SK-N-SH (cell line): ENCODE results near the gene CNOT1. TPM values are rescaled to one million over a fixed set of nuclear protein-coding genes. Genes with fewer than 3 reads are reported as not detected.

ENCODE experiments used
- CTCF ChIA-PET: fragments of 300-600, 350-600 bp; formaldehyde crosslinking; extraction: SDS; loops from one replicate; lab custom pipeline; 2021; lab: Yijun Ruan, JAX
- POLR2A ChIA-PET: fragments of 350-600 bp; sonication (Branson Sonifier 250); formaldehyde crosslinking; extraction: SDS; loops from one replicate; lab custom pipeline; 2020; ENCODE audit warnings: antibody characterized with exemption, inconsistent platforms; lab: Yijun Ruan, JAX
- DNase-seq: peaks from one replicate; pipeline ENCODE4 v3.0.0; 2012
- H2AFZ ChIP-seq: fragments of 200-600 bp; sonication (generic); 2 replicates; pipeline ENCODE4 v1.8.1; 2016; ENCODE audit warnings: antibody characterized with exemption, mild to moderate bottlenecking, low read depth
- H3F3A ChIP-seq: fragments of 200-600 bp; sonication (generic); replicated peaks from 2 replicates; pipeline ENCODE3; 2016; ENCODE audit warnings: antibody characterized with exemption, mild to moderate bottlenecking; ENCODE audit not compliant: insufficient read depth
- H3K27ac ChIP-seq, 2 experiments: fragments of 200-500 bp in 1 of 2; fragments of 200-600 bp in 1 of 2; sonication (Bioruptor generic) in 1 of 2; sonication (generic), shearing (Covaris generic) in 1 of 2; 2 replicates each; pipeline versions ENCODE4 v1.5.1 to v1.6.1; 2014 to 2016; ENCODE audit warnings: low read depth in 2 of 2, inconsistent platforms in 1 of 2, low read length in 1 of 2, mild to moderate bottlenecking in 1 of 2, mixed read lengths in 1 of 2
- H3K27me3 ChIP-seq: fragments of 200-600 bp; sonication (generic), shearing (Covaris generic); 2 replicates; pipeline ENCODE4 v1.6.1; 2016; ENCODE audit warnings: mixed run types; ENCODE audit not compliant: insufficient read depth
- H3K36me3 ChIP-seq, 2 experiments: fragments of 200-500 bp in 1 of 2; fragments of 200-600 bp in 1 of 2; sonication (Bioruptor generic) in 1 of 2; sonication (generic) in 1 of 2; replicated peaks in 1 of 2; 2 replicates each; pipeline versions ENCODE3 to v1.5.1; 2014 to 2016; ENCODE audit warnings: low read length in 1 of 2, mild to moderate bottlenecking in 1 of 2; ENCODE audit not compliant: insufficient read depth in 2 of 2, control insufficient read depth in 1 of 2
- H3K4me1 ChIP-seq, 2 experiments: fragments of 200-500 bp in 1 of 2; fragments of 200-600 bp in 1 of 2; sonication (Bioruptor generic) in 1 of 2; sonication (generic), shearing (Covaris generic) in 1 of 2; 2 replicates each; pipeline versions ENCODE4 v1.5.1 to v1.6.1; 2014 to 2016; ENCODE audit warnings: low read depth in 1 of 2, low read length in 1 of 2, mixed run types in 1 of 2; ENCODE audit not compliant: insufficient read depth in 2 of 2, control insufficient read depth in 1 of 2
- H3K4me2 ChIP-seq: fragments of 200-600 bp; sonication (generic), shearing (Covaris generic); 2 replicates; pipeline ENCODE4 v1.6.1; 2017; ENCODE audit warnings: mixed run types
- H3K4me3 ChIP-seq, 2 experiments: fragments of 200-500 bp in 1 of 2; fragments of 200-600 bp in 1 of 2; sonication (Bioruptor generic) in 1 of 2; sonication (generic), shearing (Covaris generic) in 1 of 2; 2 replicates each; pipeline versions ENCODE4 v1.5.1 to v1.8.1; 2014 to 2016; ENCODE audit warnings: low read depth in 2 of 2, inconsistent platforms in 1 of 2, low read length in 1 of 2, mild to moderate bottlenecking in 1 of 2, mixed read lengths in 1 of 2, moderate library complexity in 1 of 2
- H3K79me2 ChIP-seq: fragments of 200-600 bp; sonication (generic); 2 replicates; pipeline ENCODE4 v1.8.1; 2017; ENCODE audit warnings: mild to moderate bottlenecking; ENCODE audit not compliant: insufficient read depth
- H3K9ac ChIP-seq: fragments of 200-600 bp; sonication (generic); 2 replicates; pipeline ENCODE4 v1.6.1; 2017; ENCODE audit warnings: mixed run types
- H3K9me2 ChIP-seq: fragments of 200-600 bp; sonication (generic); 2 replicates; pipeline ENCODE4 v1.6.1; 2017; ENCODE audit warnings: mixed run types
- H3K9me3 ChIP-seq: fragments of 200-600 bp; sonication (generic); 2 replicates; pipeline ENCODE4 v1.6.1; 2017; ENCODE audit warnings: mixed run types, mild to moderate bottlenecking, moderate library complexity
- H4K20me1 ChIP-seq: fragments of 200-600 bp; sonication (generic); 2 replicates; pipeline ENCODE4 v1.6.1; 2017; ENCODE audit warnings: mild to moderate bottlenecking, mixed run types; ENCODE audit not compliant: insufficient read depth
- FOXM1 ChIP-seq: IDR thresholded peaks from 2 replicates; pipeline ENCODE4 v1.4.0; 2012; ENCODE audit warnings: low read depth, mild to moderate bottlenecking
- GABPA ChIP-seq: IDR thresholded peaks from 2 replicates; pipeline ENCODE4 v1.4.0; 2012; ENCODE audit warnings: low read depth, mild to moderate bottlenecking
- MEF2A ChIP-seq: IDR thresholded peaks from 2 replicates; pipeline ENCODE4 v1.4.0; 2012; ENCODE audit warnings: low read depth, borderline replicate concordance
- NFIC ChIP-seq: IDR thresholded peaks from 2 replicates; pipeline ENCODE4 v1.4.0; 2012; ENCODE audit warnings: borderline replicate concordance
- RAD21 ChIP-seq: IDR thresholded peaks from 2 replicates; pipeline ENCODE4 v1.6.1; 2012; ENCODE audit warnings: mild to moderate bottlenecking, low read length
- RCOR1 ChIP-seq: fragments of 150-350 bp; IDR thresholded peaks from 2 replicates; pipeline ENCODE4 v1.6.1; 2017; ENCODE audit warnings: antibody characterized with exemption, low read length
- SIN3A ChIP-seq: IDR thresholded peaks from 2 replicates; pipeline ENCODE4 v1.6.1; 2012; ENCODE audit warnings: low read depth, mild to moderate bottlenecking, low read length, moderate library complexity, borderline replicate concordance
- TAF1 ChIP-seq: IDR thresholded peaks from 2 replicates; pipeline ENCODE4 v1.6.1; 2012; ENCODE audit warnings: low read depth, mild to moderate bottlenecking, low read length, moderate library complexity, borderline replicate concordance
- USF1 ChIP-seq: IDR thresholded peaks from 2 replicates; pipeline ENCODE4 v1.4.0; 2012; ENCODE audit warnings: low read depth, borderline replicate concordance
- YY1 ChIP-seq: IDR thresholded peaks from 2 replicates; pipeline ENCODE4 v1.4.0; 2012; ENCODE audit warnings: low read depth, mild to moderate bottlenecking
- WGBS: methylation state at CpG from one replicate; pipeline ENCODE4 v1.1.6; 2017; ENCODE audit warnings: low lambda C conversion rate; 5-methylcytosine and 5-hydroxymethylcytosine counted together
- polyA plus RNA-seq, 3 experiments: library from polyadenylated mRNA; depleted of rRNA; stranded (reverse); fragments of >200 nt; gene quantifications; 2 replicates each; pipeline ENCODE4 v1.2.3, GENCODE V29; 2012
- TF ChIP-seq, protein P1 (sequence below): IDR thresholded peaks from 2 replicates; pipeline ENCODE4 v1.4.0; 2012; ENCODE audit warnings: low read depth
- TF ChIP-seq, protein P2 (sequence below): IDR thresholded peaks from 2 replicates; pipeline ENCODE4 v1.6.1; 2012; ENCODE audit warnings: mild to moderate bottlenecking, low read depth, low read length, moderate library complexity
- TF ChIP-seq, protein P3 (sequence below): fragments of 150-350 bp; IDR thresholded peaks from 2 replicates; pipeline ENCODE4 v1.6.1; 2016; ENCODE audit warnings: mild to moderate bottlenecking, low read depth, low read length
- TF ChIP-seq, protein P4 (sequence below): IDR thresholded peaks from 2 replicates; pipeline ENCODE4; 2012

CNOT1 gene
- polyA plus RNA-seq, 1 of the 3 experiments (the other 2 are of a cell fraction), result 77.8 TPM

- WGBS, result 96% methylated on average over 14 of the region's 14 CpGs
- Histone ChIP-seq H3K79me2 (peaks cover 3% of the 10 kb centered on the region; the same call in 1 of the 2 replicates), H3K4me3 (no peak overlapping the region), H2AFZ (no peak overlapping the region), H3K36me3 (peaks cover 81 to 85% of the 10 kb centered on the region in 2 experiments), H3K4me1 (no peaks in the 10 kb centered on the region), H3K27ac (no peak overlapping the region), H4K20me1 (no peaks in the 10 kb centered on the region; the same call in 1 of the 2 replicates), H3K27me3 (no peaks in the 10 kb centered on the region), H3F3A (peaks cover 6% of the 10 kb centered on the region), H3K9me2 (no peaks in the 10 kb centered on the region), H3K4me2 (no peak overlapping the region), H3K9ac (no peak overlapping the region), H3K9me3 (no peaks in the 10 kb centered on the region)
- POLR2A ChIA-PET, result no interaction called here
- no peak for DNase-seq
- TF ChIP-seq MEF2A, result no peak
- TF ChIP-seq, protein P1, sequence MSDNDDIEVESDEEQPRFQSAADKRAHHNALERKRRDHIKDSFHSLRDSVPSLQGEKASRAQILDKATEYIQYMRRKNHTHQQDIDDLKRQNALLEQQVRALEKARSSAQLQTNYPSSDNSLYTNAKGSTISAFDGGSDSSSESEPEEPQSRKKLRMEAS, result no peak
- TF ChIP-seq NFIC, result no peak
- no peak for TF ChIP-seq FOXM1
- no peak for TF ChIP-seq USF1
- TF ChIP-seq, protein P2, sequence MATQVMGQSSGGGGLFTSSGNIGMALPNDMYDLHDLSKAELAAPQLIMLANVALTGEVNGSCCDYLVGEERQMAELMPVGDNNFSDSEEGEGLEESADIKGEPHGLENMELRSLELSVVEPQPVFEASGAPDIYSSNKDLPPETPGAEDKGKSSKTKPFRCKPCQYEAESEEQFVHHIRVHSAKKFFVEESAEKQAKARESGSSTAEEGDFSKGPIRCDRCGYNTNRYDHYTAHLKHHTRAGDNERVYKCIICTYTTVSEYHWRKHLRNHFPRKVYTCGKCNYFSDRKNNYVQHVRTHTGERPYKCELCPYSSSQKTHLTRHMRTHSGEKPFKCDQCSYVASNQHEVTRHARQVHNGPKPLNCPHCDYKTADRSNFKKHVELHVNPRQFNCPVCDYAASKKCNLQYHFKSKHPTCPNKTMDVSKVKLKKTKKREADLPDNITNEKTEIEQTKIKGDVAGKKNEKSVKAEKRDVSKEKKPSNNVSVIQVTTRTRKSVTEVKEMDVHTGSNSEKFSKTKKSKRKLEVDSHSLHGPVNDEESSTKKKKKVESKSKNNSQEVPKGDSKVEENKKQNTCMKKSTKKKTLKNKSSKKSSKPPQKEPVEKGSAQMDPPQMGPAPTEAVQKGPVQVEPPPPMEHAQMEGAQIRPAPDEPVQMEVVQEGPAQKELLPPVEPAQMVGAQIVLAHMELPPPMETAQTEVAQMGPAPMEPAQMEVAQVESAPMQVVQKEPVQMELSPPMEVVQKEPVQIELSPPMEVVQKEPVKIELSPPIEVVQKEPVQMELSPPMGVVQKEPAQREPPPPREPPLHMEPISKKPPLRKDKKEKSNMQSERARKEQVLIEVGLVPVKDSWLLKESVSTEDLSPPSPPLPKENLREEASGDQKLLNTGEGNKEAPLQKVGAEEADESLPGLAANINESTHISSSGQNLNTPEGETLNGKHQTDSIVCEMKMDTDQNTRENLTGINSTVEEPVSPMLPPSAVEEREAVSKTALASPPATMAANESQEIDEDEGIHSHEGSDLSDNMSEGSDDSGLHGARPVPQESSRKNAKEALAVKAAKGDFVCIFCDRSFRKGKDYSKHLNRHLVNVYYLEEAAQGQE, result no peak
- no peak for TF ChIP-seq SIN3A
- CTCF ChIA-PET, result no interaction called here
Observed at GRCh38 chr16:58533751-58534470, 95.7 kb downstream of the CNOT1 start.

DNA sequence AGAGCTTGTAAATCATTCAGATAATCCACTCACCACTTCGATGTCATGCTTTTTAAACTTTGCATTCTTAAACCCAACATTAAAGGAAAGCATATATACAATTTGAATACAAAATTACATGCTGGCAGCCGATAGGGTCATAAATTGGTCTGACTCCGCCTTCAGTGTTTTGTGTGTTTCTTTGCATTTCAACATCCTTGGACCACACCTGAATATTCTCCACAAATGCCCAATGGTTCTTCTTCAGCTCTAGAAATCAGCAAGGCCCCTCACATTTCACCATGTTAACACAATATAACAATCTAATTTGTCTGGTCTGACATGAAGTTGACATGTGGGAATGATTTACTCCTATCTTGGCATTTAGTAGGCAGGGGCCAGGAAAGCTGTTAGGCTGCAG is 97.2 kb downstream of the CNOT1 start:
- H3K9me2 ChIP-seq, result no peaks in the 10 kb centered on the region
- ChIA-PET CTCF (interaction anchor here (0.8 to 1.2 kb wide), 2 partner anchors 20 to 129 kb away, joined by 3 to 4 read pairs; no protein-coding TSS in a partner anchor), POLR2A (no interaction called here)
- H2AFZ ChIP-seq, result no peak overlapping the region
- H3K4me2 ChIP-seq, result no peak overlapping the region
- no peaks in the 10 kb centered on the region for H3K9me3 ChIP-seq
- H3K27me3 ChIP-seq, result no peaks in the 10 kb centered on the region
- no peak overlapping the region for H3K4me3 ChIP-seq
- 97% methylated on average over 3 of the region's 3 CpGs for WGBS
- peaks cover 9% of the 10 kb centered on the region; the same call in 1 of the 2 replicates for H3K79me2 ChIP-seq
- no peak overlapping the region for H3K9ac ChIP-seq
- no peaks in the 10 kb centered on the region; the same call in 1 of the 2 replicates for H4K20me1 ChIP-seq
- no peaks in the 10 kb centered on the region for H3K4me1 ChIP-seq
- H3K27ac ChIP-seq, result no peak overlapping the region
- no peak for DNase-seq
- H3K36me3 ChIP-seq, result peaks cover 80 to 81% of the 10 kb centered on the region in 2 experiments
- TF ChIP-seq, protein P3, sequence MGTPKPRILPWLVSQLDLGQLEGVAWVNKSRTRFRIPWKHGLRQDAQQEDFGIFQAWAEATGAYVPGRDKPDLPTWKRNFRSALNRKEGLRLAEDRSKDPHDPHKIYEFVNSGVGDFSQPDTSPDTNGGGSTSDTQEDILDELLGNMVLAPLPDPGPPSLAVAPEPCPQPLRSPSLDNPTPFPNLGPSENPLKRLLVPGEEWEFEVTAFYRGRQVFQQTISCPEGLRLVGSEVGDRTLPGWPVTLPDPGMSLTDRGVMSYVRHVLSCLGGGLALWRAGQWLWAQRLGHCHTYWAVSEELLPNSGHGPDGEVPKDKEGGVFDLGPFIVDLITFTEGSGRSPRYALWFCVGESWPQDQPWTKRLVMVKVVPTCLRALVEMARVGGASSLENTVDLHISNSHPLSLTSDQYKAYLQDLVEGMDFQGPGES, result no peak
- TF ChIP-seq RCOR1, result no peak
- no peak for TF ChIP-seq GABPA
- no peak for TF ChIP-seq YY1
- no peak for TF ChIP-seq RAD21
- no peak for TF ChIP-seq TAF1
- TF ChIP-seq, protein P4, sequence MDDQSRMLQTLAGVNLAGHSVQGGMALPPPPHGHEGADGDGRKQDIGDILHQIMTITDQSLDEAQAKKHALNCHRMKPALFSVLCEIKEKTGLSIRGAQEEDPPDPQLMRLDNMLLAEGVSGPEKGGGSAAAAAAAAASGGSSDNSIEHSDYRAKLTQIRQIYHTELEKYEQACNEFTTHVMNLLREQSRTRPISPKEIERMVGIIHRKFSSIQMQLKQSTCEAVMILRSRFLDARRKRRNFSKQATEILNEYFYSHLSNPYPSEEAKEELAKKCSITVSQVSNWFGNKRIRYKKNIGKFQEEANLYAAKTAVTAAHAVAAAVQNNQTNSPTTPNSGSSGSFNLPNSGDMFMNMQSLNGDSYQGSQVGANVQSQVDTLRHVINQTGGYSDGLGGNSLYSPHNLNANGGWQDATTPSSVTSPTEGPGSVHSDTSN, result no peak
- no peak for TF ChIP-seq SIN3A
- no peak for TF ChIP-seq USF1
- no peak for TF ChIP-seq FOXM1
- peaks cover 6% of the 10 kb centered on the region for H3F3A ChIP-seq
